ENCODE data around the gene XYLB.
"Not testable (repeated sequence)": the region's sequence is repeated elsewhere in the genome, so short reads cannot be mapped to it uniquely, and the experiment has no call there.

Gene XYLB

GRCh38 chr3:38315488-38316230 lies 30.9 kb upstream of the XYLB start:
- TF ChIP-seq, protein P1, sequence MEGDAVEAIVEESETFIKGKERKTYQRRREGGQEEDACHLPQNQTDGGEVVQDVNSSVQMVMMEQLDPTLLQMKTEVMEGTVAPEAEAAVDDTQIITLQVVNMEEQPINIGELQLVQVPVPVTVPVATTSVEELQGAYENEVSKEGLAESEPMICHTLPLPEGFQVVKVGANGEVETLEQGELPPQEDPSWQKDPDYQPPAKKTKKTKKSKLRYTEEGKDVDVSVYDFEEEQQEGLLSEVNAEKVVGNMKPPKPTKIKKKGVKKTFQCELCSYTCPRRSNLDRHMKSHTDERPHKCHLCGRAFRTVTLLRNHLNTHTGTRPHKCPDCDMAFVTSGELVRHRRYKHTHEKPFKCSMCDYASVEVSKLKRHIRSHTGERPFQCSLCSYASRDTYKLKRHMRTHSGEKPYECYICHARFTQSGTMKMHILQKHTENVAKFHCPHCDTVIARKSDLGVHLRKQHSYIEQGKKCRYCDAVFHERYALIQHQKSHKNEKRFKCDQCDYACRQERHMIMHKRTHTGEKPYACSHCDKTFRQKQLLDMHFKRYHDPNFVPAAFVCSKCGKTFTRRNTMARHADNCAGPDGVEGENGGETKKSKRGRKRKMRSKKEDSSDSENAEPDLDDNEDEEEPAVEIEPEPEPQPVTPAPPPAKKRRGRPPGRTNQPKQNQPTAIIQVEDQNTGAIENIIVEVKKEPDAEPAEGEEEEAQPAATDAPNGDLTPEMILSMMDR (IDR thresholded peaks at IDR 0.05; ENCODE audit: low read depth, low read length): no peak
- DNase-seq (ENCODE audit: extremely low read depth, low read depth): no peak

GRCh38 chr3:38316356-38317191 lies 30.0 kb upstream of the XYLB start:
- TF ChIP-seq, protein P1 (IDR thresholded peaks at IDR 0.05; ENCODE audit: low read depth, low read length): no peak
- no peak for DNase-seq (ENCODE audit: extremely low read depth, low read depth)

- DNase-seq (ENCODE audit: extremely low read depth, low read depth): no peak
- TF ChIP-seq, protein P1 (IDR thresholded peaks at IDR 0.05; ENCODE audit: low read depth, low read length): no peak
Measured at GRCh38 chr3:38317192-38317759, 29.3 kb upstream of the XYLB start.

DNA sequence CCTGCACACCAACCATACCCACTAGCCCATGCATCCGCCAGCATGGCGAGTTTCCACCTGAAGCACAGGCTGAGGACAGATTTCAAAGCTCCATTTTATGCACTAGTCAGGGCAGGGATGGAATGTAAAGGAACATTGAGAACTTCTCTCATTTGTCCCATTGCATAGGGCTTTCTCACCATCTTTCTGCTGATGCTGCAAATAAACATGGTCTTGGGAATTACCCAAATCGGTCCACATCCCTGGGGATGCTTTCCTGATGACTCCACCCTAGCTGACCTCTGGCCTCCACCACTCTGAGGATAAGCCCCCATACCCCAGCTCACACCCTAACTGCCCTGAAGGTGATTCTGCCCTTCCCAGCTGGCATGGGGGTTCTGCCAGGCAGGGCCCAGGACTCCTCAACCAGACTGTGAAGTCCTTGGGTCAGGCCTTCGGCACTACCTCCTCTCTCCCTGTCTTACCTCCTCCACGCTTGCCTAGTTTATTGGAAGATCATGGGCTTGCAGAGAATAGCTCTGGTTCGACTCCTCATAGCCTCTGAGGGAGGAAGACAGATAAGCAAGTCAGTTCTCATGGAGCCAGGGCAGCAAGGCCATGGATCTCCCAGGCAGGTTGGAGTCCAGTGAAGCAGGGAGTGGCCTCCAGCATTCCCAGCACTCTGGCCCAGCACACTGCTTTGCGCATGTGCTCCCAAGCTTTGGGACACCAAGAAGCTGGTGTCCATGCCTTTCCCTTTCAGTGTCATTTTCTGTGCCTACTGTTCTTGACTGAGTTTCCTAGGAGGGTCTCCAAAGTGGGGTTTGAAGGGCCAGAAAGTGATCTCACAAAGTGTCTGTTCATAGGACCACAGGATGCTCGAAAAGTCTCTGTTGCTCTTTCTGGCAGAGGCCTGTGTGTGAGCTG lies 27.6 kb upstream of the XYLB start:
- TF ChIP-seq, protein P1 (IDR thresholded peaks at IDR 0.05; ENCODE audit: low read depth, low read length): no peak

GRCh38 chr3:38320638-38321037 lies 25.9 kb upstream of the XYLB start:
- not testable (repeated sequence) for DNase-seq (ENCODE audit: extremely low read depth, low read depth)

More for the DNA sequence above, 27.6 kb upstream of the XYLB start:
- no peak for DNase-seq (ENCODE audit: extremely low read depth, low read depth)

DNA sequence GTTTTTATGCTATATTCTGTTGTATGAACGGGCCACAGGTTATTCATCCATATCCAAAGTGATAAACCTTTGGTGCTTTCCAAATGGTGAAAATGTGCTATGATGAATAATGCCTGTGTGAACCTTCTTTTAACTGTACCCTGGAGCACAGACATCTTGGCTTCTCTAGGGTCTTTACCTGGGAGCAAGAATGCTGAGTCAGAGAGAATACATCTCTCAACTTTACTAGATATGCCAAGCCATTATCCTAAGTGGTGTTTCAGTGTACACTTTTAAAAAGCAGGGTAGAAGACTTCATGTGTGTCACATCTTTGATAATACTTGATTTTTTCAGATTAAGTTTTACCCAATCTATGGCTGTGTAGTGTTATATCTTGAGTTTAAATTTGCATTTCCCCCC lies 23.5 kb upstream of the XYLB start:
- DNase-seq (ENCODE audit: extremely low read depth, low read depth): no peak
- TF ChIP-seq, protein P1 (IDR thresholded peaks at IDR 0.05; ENCODE audit: low read depth, low read length): no peak

- no peak for DNase-seq (ENCODE audit: extremely low read depth, low read depth)
- TF ChIP-seq, protein P1 (IDR thresholded peaks at IDR 0.05; ENCODE audit: low read depth, low read length): no peak
Measured at GRCh38 chr3:38325256-38325655, 21.3 kb upstream of the XYLB start.

Data from AG09319 (cell line).